ENCODE measurements around the gene CCR3.

Gene CCR3

GRCh38 chr3:46299608-46300460 is 57.6 kb downstream of the CCR3 start:
- no peak for DNase-seq

- no peak for DNase-seq
Measured at GRCh38 chr3:46300461-46300789, 58.2 kb downstream of the CCR3 start.

GRCh38 chr3:46301122-46301835 is 59.0 kb downstream of the CCR3 start:
- DNase-seq, result no peak

- no peak for DNase-seq
Measured at GRCh38 chr3:46303240-46303639, 61.0 kb downstream of the CCR3 start.

GRCh38 chr3:46304739-46305138 is 62.5 kb downstream of the CCR3 start:
- DNase-seq, result no peak

GRCh38 chr3:46312991-46313390 is 70.7 kb downstream of the CCR3 start:
- DNase-seq, result peak; percentile 24

GRCh38 chr3:46314517-46314916 is 72.3 kb downstream of the CCR3 start:
- no peak for DNase-seq

- no peak for DNase-seq
Measured at GRCh38 chr3:46316206-46316605, 73.9 kb downstream of the CCR3 start.
